A673 (cell line): ENCODE data around the gene SLC25A23. TPM values are rescaled to one million over a fixed set of nuclear protein-coding genes. Genes with fewer than 3 reads are reported as not detected.

Experiments used
- BruUV-seq: library from RNA; stranded (reverse); fragments of 400-500 nt; replicated peaks from 2 replicates; lab custom pipeline; 2021; lab: Mats Ljungman, UMichigan
- CTCF ChIA-PET: fragments of 300-600 bp; sonication (Branson Sonifier 250); formaldehyde crosslinking; loops from one replicate; lab custom pipeline; 2022; ENCODE audit warnings: antibody characterized with exemption; lab: Charles Lee
- POLR2A ChIA-PET: fragments of 300-600 bp; sonication (Branson Sonifier 250); formaldehyde crosslinking; loops from one replicate; lab custom pipeline; 2022; ENCODE audit warnings: antibody characterized with exemption; ENCODE audit not compliant: low non-redundant PET; lab: Charles Lee
- DNase-seq: peaks from one replicate; pipeline ENCODE4 v3.0.0-alpha.2; 2015; ENCODE audit warnings: low spot score
- H3K27ac ChIP-seq: fragments of 200-600 bp; sonication (generic); 2 replicates; pipeline ENCODE4 v1.5.1; 2016; ENCODE audit warnings: mixed run types, low read depth, mild to moderate bottlenecking, mixed read lengths, antibody characterized with exemption, low read length; ENCODE audit not compliant: poor library complexity, severe bottlenecking
- H3K27me3 ChIP-seq: fragments of 200-600 bp; sonication (generic); replicated peaks from 2 replicates; pipeline ENCODE4 v1.6.1; 2017; ENCODE audit warnings: mixed run types, low read depth, mild to moderate bottlenecking, mixed read lengths, antibody characterized with exemption, low read length; ENCODE audit not compliant: insufficient read depth, poor library complexity
- H3K36me3 ChIP-seq: fragments of 200-600 bp; sonication (generic); 2 replicates; pipeline ENCODE4 v1.6.1; 2016; ENCODE audit warnings: mixed run types, mild to moderate bottlenecking, mixed read lengths, antibody characterized with exemption, low read length; ENCODE audit not compliant: insufficient read depth, poor library complexity, severe bottlenecking
- H3K4me1 ChIP-seq: fragments of 200-600 bp; sonication (generic); 2 replicates; pipeline ENCODE4 v1.6.1; 2017; ENCODE audit warnings: mixed run types, mild to moderate bottlenecking, mixed read lengths, antibody characterized with exemption, low read length; ENCODE audit not compliant: insufficient read depth, poor library complexity, severe bottlenecking
- H3K4me3 ChIP-seq: fragments of 200-600 bp; sonication (generic); 2 replicates; pipeline ENCODE4 v1.5.1; 2016; ENCODE audit warnings: low read depth, mixed run types, mild to moderate bottlenecking, mixed read lengths, low read length; ENCODE audit not compliant: poor library complexity, severe bottlenecking
- H3K9me3 ChIP-seq: fragments of 200-600 bp; sonication (generic); 2 replicates; pipeline ENCODE4 v1.6.1; 2016; ENCODE audit warnings: mixed run types, low read depth, mild to moderate bottlenecking, mixed read lengths, antibody characterized with exemption, low read length; ENCODE audit not compliant: poor library complexity, severe bottlenecking
- CTCF ChIP-seq: fragments of 300-800, 200-600 bp; sonication (generic); conservative IDR thresholded peaks from 2 replicates; pipeline ENCODE4 v1.5.1; 2017; ENCODE audit warnings: low read depth, mild to moderate bottlenecking, antibody characterized with exemption, low read length, moderate library complexity, mixed read lengths
- EZH2 ChIP-seq: fragments of 200-600 bp; sonication (generic); IDR thresholded peaks from 2 replicates; pipeline ENCODE4 v1.6.1; 2017; ENCODE audit warnings: borderline replicate concordance, low read depth, mild to moderate bottlenecking, mixed read lengths, antibody characterized with exemption, low read length; ENCODE audit not compliant: poor library complexity, severe bottlenecking
- intact Hi-C: fragments of 100-400 bp; cut with micrococcal nuclease; formaldehyde crosslinking; loops from one replicate; pipeline ENCODE4 v1.10.0; 2022; ENCODE audit not compliant: unreplicated experiment
- total RNA-seq: library from RNA; stranded (reverse); gene quantifications from 2 replicates; pipeline ENCODE4 v1.2.3, GENCODE V29; 2021

The SLC25A23 gene
- total RNA-seq, 1 experiment from 2014 or later: 39.9 TPM

DNA sequence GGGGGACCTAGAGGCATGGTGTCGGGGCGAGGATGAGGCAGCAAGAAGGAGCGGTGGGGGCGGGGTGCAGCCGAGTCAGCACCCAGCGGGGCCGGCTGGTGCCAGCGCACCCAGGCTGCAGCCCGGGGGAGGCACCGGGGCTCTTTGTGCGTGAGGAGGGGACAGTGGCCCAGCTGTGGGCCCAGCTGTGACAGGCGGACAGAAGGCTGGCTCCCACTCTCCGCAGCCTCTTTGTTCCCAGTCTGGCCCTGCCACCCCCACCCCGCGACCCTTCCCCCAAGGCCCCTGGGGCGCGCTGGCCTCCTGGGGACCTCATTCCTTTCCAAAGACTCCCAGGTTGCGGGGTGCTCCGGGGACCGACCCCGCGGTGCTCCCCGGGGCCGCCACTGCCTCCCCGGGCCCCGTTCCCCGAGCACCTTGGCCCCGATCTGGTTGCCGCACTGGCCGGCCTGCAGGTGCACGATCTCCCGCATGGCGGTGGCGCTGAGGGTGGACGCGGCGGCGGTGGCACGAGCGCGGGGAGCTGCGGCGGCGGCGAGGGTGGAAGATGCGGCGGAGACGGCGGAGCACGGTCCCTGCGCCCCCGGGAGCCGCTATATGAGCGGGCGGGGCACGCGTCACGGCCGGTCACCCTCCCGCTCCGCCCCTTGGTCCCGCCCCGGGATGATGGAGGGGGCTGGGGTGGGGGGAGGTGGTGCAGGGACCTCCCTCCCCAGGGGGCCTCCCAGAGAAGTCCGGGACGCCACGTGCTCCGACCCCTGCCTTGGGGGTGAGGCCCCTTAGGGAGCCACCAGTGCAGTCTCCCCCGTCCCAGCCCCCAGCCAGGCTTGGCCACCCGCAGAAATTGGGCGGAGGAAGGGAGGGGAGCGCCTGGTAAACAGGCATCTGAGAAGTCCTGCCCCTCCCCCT is 42.4 kb upstream of the SLC25A23 start, which contains the start of gene TUBB4A:
TUBB4A (minus strand) TSS at position 570 of the 909 bp plus-strand sequence; CDS start at position 473, 97 bp downstream.
- Histone ChIP-seq H3K4me3 (peak within 1 kb of the TSS; percentile 78), H3K36me3 (no peaks in the 10 kb centered on the region), H3K27me3 (no peaks in the 10 kb centered on the region), H3K4me1 (peaks cover 9% of the 10 kb centered on the region), H3K9me3 (no peaks in the 10 kb centered on the region), H3K27ac (peak within 1 kb of the TSS; percentile 78)
- POLR2A ChIA-PET: no interaction called here
- TF ChIP-seq CTCF (no peak), EZH2 (no peak)
- DNase-seq: peak; percentile 60
- intact Hi-C loops: no loop called here
- CTCF ChIA-PET: no interaction called here
- BruUV-seq: no TSS peak

DNA sequence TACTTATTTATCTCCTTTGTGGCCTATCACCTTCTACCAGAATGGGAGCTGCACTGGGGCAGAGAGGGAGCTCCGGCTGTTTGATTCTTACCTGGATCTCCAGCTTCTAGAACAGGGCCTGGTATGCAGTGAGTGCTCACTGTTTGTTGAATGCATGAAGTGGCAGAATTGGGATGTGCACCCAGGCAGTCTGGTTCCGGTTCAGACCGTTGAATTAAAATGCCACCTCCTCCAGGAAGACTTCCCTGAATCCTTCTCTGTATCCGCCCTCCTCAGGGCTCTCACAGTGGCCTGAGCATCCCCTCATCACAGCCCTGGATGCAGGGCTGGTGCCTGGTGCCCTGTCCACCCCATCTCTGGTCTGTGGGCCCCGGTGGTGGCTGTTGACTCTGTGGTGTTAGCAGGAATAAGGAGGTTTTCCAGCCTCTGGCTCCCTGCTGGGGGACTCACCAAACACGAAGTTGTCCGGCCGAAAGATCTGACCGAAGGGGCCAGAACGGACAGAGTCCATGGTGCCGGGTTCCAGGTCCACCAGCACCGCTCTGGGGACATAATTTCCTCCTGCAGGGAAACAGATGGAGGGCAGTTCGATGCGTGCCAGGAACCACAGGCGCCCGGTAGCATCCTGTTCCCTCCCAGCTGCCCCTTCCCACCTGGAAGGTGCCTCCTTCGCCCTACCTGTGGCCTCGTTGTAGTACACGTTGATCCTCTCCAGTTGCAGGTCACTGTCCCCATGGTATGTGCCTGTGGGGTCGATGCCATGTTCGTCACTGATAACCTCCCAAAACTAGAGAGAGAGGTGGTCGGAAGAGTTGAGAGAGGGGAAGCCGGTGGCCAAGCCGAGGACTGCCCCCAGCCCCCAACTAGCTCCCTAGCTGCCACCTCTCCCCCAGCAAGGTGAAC is 41.5 kb upstream of the SLC25A23 start:
- POLR2A ChIA-PET: interaction anchor here (0.6 kb wide), 1 partner anchor 11 kb away, joined by 18 read pairs; no protein-coding TSS in a partner anchor
- intact Hi-C loops: no loop called here
- Histone ChIP-seq H3K9me3 (no peaks in the 10 kb centered on the region), H3K36me3 (no peaks in the 10 kb centered on the region), H3K4me3 (peak overlapping the region; percentile 78), H3K4me1 (peaks cover 9% of the 10 kb centered on the region), H3K27ac (no peak overlapping the region), H3K27me3 (no peaks in the 10 kb centered on the region)
- TF ChIP-seq EZH2 (no peak), CTCF (no peak)
- BruUV-seq: TSS peak; percentile 39
- no peak for DNase-seq
- CTCF ChIA-PET: no interaction called here

- POLR2A ChIA-PET: interaction anchor here (0.6 kb wide), 1 partner anchor 33 kb away, joined by 3 read pairs; no protein-coding TSS in a partner anchor
- TSS peak; percentile 10 for BruUV-seq
- intact Hi-C loops: no loop called here
Observed at GRCh38 chr19:6499052-6499790, 39.6 kb upstream of the SLC25A23 start.

More at GRCh38 chr19:6499052-6499790, 39.6 kb upstream of the SLC25A23 start:
- peaks cover 9% of the 10 kb centered on the region for H3K4me1 ChIP-seq
- H3K36me3 ChIP-seq: no peaks in the 10 kb centered on the region
- no peak for DNase-seq
- TF ChIP-seq CTCF: no peak
- H3K27ac ChIP-seq: no peak overlapping the region
- H3K4me3 ChIP-seq: no peak overlapping the region
- H3K9me3 ChIP-seq: no peaks in the 10 kb centered on the region
- CTCF ChIA-PET: interaction anchor here (0.7 kb wide), 1 partner anchor 421 kb away, joined by 4 read pairs; no protein-coding TSS in a partner anchor
- H3K27me3 ChIP-seq: no peaks in the 10 kb centered on the region
